Activated CD4-positive, alpha-beta T cell treated with anti-CD3 and anti-CD28 coated beads for 36 hours (primary cell): ENCODE results near the gene RANGAP1. TPM values are rescaled to one million over a fixed set of nuclear protein-coding genes. Genes with fewer than 3 reads are reported as not detected.

Source experiments
- ATAC-seq: fragments of 200-7000 bp; cut with Tn5 transposase; one replicate; pipeline ENCODE4 v1.10.0; 2021; ENCODE audit warnings: mild to moderate bottlenecking, moderate library complexity
- CTCF ChIA-PET: fragments of 350-600 bp; sonication (Branson Sonifier 250); formaldehyde crosslinking; loops from one replicate; lab custom pipeline; 2021; ENCODE audit warnings: antibody characterized with exemption; lab: Charles Lee
- POLR2A ChIA-PET: fragments of 350-600 bp; sonication (Branson Sonifier 250); formaldehyde crosslinking; loops from one replicate; lab custom pipeline; 2021; ENCODE audit warnings: antibody characterized with exemption, inconsistent platforms; lab: Charles Lee
- DNase-seq: peaks from one replicate; pipeline ENCODE4 v3.0.0-alpha.2; 2020
- H3K27ac Mint-ChIP-seq: one replicate; pipeline ENCODE4 v1.8.0; 2021; ENCODE audit warnings: mixed read lengths
- H3K27me3 Mint-ChIP-seq: one replicate; pipeline ENCODE4 v1.8.0; 2021; ENCODE audit warnings: mixed read lengths
- H3K36me3 Mint-ChIP-seq: one replicate; pipeline ENCODE4 v1.8.0; 2021; ENCODE audit warnings: low read depth, mixed read lengths
- H3K4me1 Mint-ChIP-seq: one replicate; pipeline ENCODE4 v1.8.0; 2021; ENCODE audit warnings: mixed read lengths
- H3K4me3 Mint-ChIP-seq: one replicate; pipeline ENCODE4 v1.8.0; 2021; ENCODE audit warnings: mild to moderate bottlenecking, moderate library complexity, mixed read lengths
- H3K9me3 Mint-ChIP-seq: one replicate; pipeline ENCODE4 v1.8.0; 2021; ENCODE audit warnings: low read depth, mixed read lengths
- intact Hi-C, 2 experiments: fragments of 100-400 bp; cut with DNase I in 1 of 2; cut with micrococcal nuclease in 1 of 2; formaldehyde crosslinking; loops; one replicate each; pipeline versions ENCODE4 v1.14.2 to v1.15.1; 2022 to 2024; cut with DNase I, micrococcal nuclease
- total RNA-seq, 2 experiments: library from RNA; stranded (reverse); gene quantifications; one replicate each; pipeline ENCODE4 v1.2.3, GENCODE V29; 2021

RANGAP1 gene
- total RNA-seq, 2 experiments from 2014 or later: 140 to 157 TPM

DNA sequence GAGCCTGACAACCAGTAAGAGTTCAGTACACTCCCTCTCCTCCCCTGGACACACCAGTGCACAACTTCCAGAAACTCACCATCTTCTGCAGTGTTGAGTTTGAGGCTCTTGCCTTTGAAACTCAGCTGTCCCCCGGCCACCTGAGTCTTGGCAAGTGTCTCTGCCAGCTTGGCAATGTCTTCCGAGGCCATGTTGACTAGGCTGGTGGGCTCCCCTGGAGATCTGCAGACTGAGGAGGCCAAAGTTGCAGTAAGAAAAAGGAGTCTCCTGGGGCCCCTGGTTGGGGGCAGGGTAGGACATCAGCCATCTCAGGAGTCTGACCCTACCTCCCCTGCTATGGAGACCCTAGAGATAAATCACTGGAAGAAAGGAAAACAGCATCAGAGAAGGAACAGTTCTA, 5.1 kb downstream of the RANGAP1 start:
- no peak for DNase-seq
- no peaks in the 10 kb centered on the region for H3K27me3 Mint-ChIP-seq
- ATAC-seq: no peak
- POLR2A ChIA-PET: interaction anchor here (1.1 kb wide), 1 partner anchor 25 kb away, joined by 3 read pairs; no protein-coding TSS in a partner anchor
- H3K4me3 Mint-ChIP-seq: no peak overlapping the region
- no peaks in the 10 kb centered on the region for H3K9me3 Mint-ChIP-seq
- intact Hi-C loops: loop anchor here in 1 of 2 experiments (10.0 kb wide), 1 partner anchor 1334 kb away; the partner anchor contains the start of gene POLDIP3
- H3K27ac Mint-ChIP-seq: no peak overlapping the region
- CTCF ChIA-PET: interaction anchor here (1.0 to 1.2 kb wide), 2 partner anchors 15 to 19 kb away, joined by 3 to 4 read pairs; no protein-coding TSS in a partner anchor
- H3K36me3 Mint-ChIP-seq: peaks cover 67% of the 10 kb centered on the region
- peaks cover 30% of the 10 kb centered on the region for H3K4me1 Mint-ChIP-seq

- no peak overlapping the region for H3K4me3 Mint-ChIP-seq
- ATAC-seq: no peak
- H3K36me3 Mint-ChIP-seq: peaks cover 67% of the 10 kb centered on the region
These were observed 5.9 kb downstream of the RANGAP1 start for GRCh38 chr22:41280065-41280464.

GRCh38 chr22:41274856-41275255, 11.1 kb downstream of the RANGAP1 start:
- ChIA-PET POLR2A (no interaction called here), CTCF (no interaction called here)
- Mint-ChIP-seq H3K9me3 (no peaks in the 10 kb centered on the region), H3K4me1 (peaks cover 1% of the 10 kb centered on the region), H3K27me3 (no peaks in the 10 kb centered on the region), H3K4me3 (no peak overlapping the region), H3K27ac (no peak overlapping the region), H3K36me3 (peaks cover 70% of the 10 kb centered on the region)
- ATAC-seq: no peak
- intact Hi-C loops: no loop called here
- no peak for DNase-seq

More at GRCh38 chr22:41280065-41280464, 5.9 kb downstream of the RANGAP1 start:
- H3K27me3 Mint-ChIP-seq: no peaks in the 10 kb centered on the region
- H3K9me3 Mint-ChIP-seq: no peaks in the 10 kb centered on the region
- no peak for DNase-seq
- peaks cover 28% of the 10 kb centered on the region for H3K4me1 Mint-ChIP-seq
- H3K27ac Mint-ChIP-seq: no peak overlapping the region
- ChIA-PET CTCF (no interaction called here), POLR2A (interaction anchor here (0.6 to 1.1 kb wide), 3 partner anchors 24 to 192 kb away, joined by 3 to 5 read pairs (median 3); no protein-coding TSS in a partner anchor)
- intact Hi-C loops: loop anchor here in 1 of 2 experiments (10.0 kb wide), 1 partner anchor 1335 kb away; the partner anchor contains the start of gene POLDIP3

- POLR2A ChIA-PET: interaction anchor here (1.0 kb wide), 1 partner anchor 9 kb away, joined by 3 read pairs; no protein-coding TSS in a partner anchor
- no peaks in the 10 kb centered on the region for H3K27me3 Mint-ChIP-seq
- intact Hi-C loops: no loop called here
These were observed 12.9 kb downstream of the RANGAP1 start for GRCh38 chr22:41273128-41273527.

DNA sequence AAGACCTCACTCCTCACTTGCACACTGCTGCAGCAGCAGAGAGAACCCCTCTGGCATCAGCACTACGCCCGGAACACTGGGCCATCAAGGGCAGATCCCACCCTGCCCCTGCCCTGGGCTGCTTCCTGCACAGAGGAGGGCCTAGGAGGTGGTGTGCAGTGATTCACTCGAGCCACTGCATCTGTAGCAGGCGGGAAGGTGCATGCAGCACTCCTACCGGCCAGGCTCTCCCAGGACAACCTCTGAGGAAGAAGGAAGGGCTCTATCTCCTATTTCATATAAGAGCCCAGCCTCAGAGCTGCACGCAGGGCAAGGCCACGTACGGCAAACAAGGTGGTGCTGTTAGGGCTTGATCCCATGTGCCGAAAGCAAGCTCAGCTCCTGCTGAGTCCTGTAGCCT, 14.2 kb downstream of the RANGAP1 start:
- DNase-seq: no peak
- H3K27ac Mint-ChIP-seq: no peak overlapping the region
- ChIA-PET CTCF (no interaction called here), POLR2A (interaction anchor here (0.7 kb wide), 1 partner anchor 246 kb away, joined by 4 read pairs; no protein-coding TSS in a partner anchor)
- H3K36me3 Mint-ChIP-seq: peaks cover 65% of the 10 kb centered on the region
- H3K9me3 Mint-ChIP-seq: no peaks in the 10 kb centered on the region
- no peak for ATAC-seq
- no peaks in the 10 kb centered on the region for H3K4me1 Mint-ChIP-seq
- intact Hi-C loops: no loop called here
- no peaks in the 10 kb centered on the region for H3K27me3 Mint-ChIP-seq
- H3K4me3 Mint-ChIP-seq: no peak overlapping the region

More at GRCh38 chr22:41273128-41273527, 12.9 kb downstream of the RANGAP1 start:
- Mint-ChIP-seq H3K27ac (no peak overlapping the region), H3K4me3 (no peak overlapping the region), H3K36me3 (peaks cover 65% of the 10 kb centered on the region), H3K9me3 (no peaks in the 10 kb centered on the region), H3K4me1 (peaks cover 1% of the 10 kb centered on the region)
- CTCF ChIA-PET: no interaction called here
- ATAC-seq: no peak
- no peak for DNase-seq

DNA sequence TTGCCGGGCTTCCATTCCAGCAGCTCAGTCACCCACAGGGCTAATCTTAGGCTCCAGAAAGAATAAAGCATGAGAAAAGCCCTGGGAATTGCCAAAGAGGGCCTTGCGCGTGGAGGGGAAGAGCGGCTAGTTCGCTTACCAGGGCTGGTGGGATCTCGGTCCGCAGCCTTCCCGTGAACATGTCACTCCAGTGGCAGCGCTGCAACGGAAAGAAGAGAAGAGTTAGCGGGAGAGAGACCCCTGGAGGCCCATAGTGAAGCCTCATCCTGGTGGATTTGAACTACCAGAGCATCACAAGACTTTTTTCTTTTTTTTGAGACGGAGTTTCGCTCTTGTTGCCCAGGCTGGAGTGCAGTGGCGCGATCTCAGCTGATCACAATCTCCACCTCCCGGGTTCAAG, 18.0 kb downstream of the RANGAP1 start:
- intact Hi-C loops: no loop called here
- POLR2A ChIA-PET: interaction anchor here (0.8 kb wide), 1 partner anchor 832 kb away, joined by 3 read pairs; no protein-coding TSS in a partner anchor
- Mint-ChIP-seq H3K27ac (no peak overlapping the region), H3K9me3 (no peaks in the 10 kb centered on the region), H3K4me1 (no peaks in the 10 kb centered on the region), H3K4me3 (no peak overlapping the region), H3K27me3 (no peaks in the 10 kb centered on the region), H3K36me3 (peaks cover 55% of the 10 kb centered on the region)
- ATAC-seq (no peak), DNase-seq (no peak)
- CTCF ChIA-PET: no interaction called here

DNA sequence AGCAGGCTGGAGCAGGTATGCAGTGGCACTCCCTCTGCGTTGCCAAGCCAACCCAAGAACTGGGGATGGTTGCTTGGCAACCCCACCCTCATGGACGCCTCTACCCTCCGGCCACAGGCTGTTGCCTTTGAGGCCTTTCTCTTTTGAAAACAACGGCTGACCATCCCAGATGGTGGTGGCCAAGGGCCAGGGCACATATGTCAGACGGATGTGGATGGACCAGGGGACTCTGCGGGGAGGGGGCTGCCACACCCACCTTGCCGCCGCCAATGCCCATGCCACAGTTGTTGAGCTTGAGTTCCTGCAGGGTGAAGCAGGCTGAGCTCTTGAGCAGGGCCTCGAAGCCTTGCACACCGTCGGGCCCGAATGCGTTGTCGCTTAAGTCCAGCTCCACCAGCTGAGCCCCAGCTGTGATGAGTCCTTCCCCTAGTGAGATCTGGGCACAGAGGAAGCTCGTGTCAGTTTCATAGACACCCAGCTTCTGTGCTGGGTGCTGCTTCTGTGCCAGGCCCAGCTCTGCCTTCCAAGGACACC, 21.5 kb downstream of the RANGAP1 start:
- intact Hi-C loops: no loop called here
- ChIA-PET CTCF (no interaction called here), POLR2A (interaction anchor here (0.8 kb wide), 1 partner anchor 9 kb away, joined by 3 read pairs; no protein-coding TSS in a partner anchor)
- Mint-ChIP-seq H3K4me3 (no peak overlapping the region), H3K27me3 (no peaks in the 10 kb centered on the region), H3K27ac (no peak overlapping the region), H3K9me3 (no peaks in the 10 kb centered on the region), H3K4me1 (no peaks in the 10 kb centered on the region), H3K36me3 (peaks cover 56% of the 10 kb centered on the region)
- DNase-seq: no peak
- ATAC-seq: no peak

GRCh38 chr22:41263704-41264103, 22.3 kb downstream of the RANGAP1 start:
- Mint-ChIP-seq H3K4me3 (no peak overlapping the region), H3K4me1 (no peaks in the 10 kb centered on the region), H3K36me3 (peaks cover 58% of the 10 kb centered on the region), H3K27ac (no peak overlapping the region), H3K9me3 (no peaks in the 10 kb centered on the region), H3K27me3 (no peaks in the 10 kb centered on the region)
- DNase-seq (no peak), ATAC-seq (no peak)
- intact Hi-C loops: no loop called here
- POLR2A ChIA-PET: no interaction called here
- CTCF ChIA-PET: interaction anchor here (0.6 kb wide), 1 partner anchor 340 kb away, joined by 3 read pairs; no protein-coding TSS in a partner anchor

- peaks cover 53% of the 10 kb centered on the region for H3K36me3 Mint-ChIP-seq
- no peak overlapping the region for H3K27ac Mint-ChIP-seq
- H3K4me1 Mint-ChIP-seq: no peaks in the 10 kb centered on the region
- H3K27me3 Mint-ChIP-seq: no peaks in the 10 kb centered on the region
- ChIA-PET CTCF (interaction anchor here (0.8 to 1.4 kb wide), 3 partner anchors 43 to 340 kb away, joined by 3 read pairs; no protein-coding TSS in a partner anchor), POLR2A (no interaction called here)
- no peak for DNase-seq
- intact Hi-C loops: no loop called here
- no peak overlapping the region for H3K4me3 Mint-ChIP-seq
- no peak for ATAC-seq
- H3K9me3 Mint-ChIP-seq: no peaks in the 10 kb centered on the region
These were observed 23.7 kb downstream of the RANGAP1 start for GRCh38 chr22:41262250-41262765.

DNA sequence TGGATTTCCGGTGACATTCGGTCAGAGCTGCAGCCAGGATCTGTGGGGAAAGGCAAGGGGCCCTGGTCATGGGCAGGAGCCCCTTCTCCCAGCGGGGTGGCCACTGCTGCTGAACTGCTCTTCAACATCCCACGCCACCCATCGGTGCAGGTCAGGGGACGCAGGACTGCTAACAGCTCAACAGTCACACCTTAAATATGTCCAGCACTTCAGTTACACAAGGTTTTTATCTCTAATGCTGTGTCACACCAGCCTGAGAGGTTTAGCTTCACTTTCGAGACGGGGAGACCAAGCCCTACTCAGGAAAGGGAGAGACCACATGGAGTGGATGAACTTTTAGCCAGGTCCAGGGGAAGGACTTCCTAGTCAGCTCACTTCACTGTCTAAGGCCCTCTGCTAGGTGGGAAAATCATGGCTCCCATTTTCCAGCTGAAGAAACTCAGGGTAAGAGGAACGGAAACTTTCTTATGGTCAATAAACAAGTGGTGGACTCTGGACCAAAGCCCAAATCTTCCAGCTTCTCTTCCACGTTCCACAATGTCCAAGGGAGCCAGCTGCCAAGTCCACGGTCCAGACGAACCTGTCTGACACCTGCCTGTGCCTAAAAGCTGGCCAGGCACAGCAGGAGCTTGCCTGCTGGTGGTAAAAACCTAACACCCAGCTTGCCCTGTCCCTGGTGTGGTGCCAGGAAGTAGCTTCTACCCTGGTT, 24.3 kb downstream of the RANGAP1 start:
- Mint-ChIP-seq H3K9me3 (no peaks in the 10 kb centered on the region), H3K36me3 (peaks cover 57% of the 10 kb centered on the region), H3K4me3 (no peak overlapping the region), H3K27me3 (no peaks in the 10 kb centered on the region), H3K27ac (no peak overlapping the region), H3K4me1 (no peaks in the 10 kb centered on the region)
- ATAC-seq: no peak
- DNase-seq: no peak
- CTCF ChIA-PET: interaction anchor here (0.7 to 1.4 kb wide), 4 partner anchors 20 to 339 kb away, joined by 3 read pairs; no protein-coding TSS in a partner anchor
- POLR2A ChIA-PET: interaction anchor here (0.5 kb wide), 1 partner anchor 21 kb away, joined by 4 read pairs; no protein-coding TSS in a partner anchor
- intact Hi-C loops: no loop called here

DNA sequence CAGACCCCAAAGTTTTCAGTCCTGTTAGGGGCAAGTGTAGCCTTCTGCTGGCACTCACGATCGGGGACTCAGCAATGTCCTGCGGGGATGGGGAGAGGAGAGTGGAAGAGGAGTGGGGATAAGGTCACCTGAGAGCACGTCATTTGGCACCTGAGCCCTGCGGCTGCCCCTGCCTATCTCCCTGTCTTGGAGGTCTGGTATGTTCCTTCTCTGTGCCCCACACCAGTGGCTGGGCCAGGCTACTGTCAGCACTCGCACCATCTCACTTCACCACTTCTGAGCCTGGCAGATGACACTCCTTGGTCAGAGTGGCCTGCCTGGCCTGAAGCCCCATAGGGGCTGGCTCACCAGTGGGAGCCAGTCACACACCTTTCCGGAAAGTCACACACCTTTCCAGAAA, 25.1 kb downstream of the RANGAP1 start:
- Mint-ChIP-seq H3K4me3 (no peak overlapping the region), H3K36me3 (peaks cover 54% of the 10 kb centered on the region), H3K4me1 (no peaks in the 10 kb centered on the region), H3K27ac (no peak overlapping the region), H3K9me3 (no peaks in the 10 kb centered on the region), H3K27me3 (no peaks in the 10 kb centered on the region)
- intact Hi-C loops: no loop called here
- DNase-seq (no peak), ATAC-seq (no peak)
- POLR2A ChIA-PET: no interaction called here
- CTCF ChIA-PET: interaction anchor here (0.7 to 1.4 kb wide), 2 partner anchors 21 to 338 kb away, joined by 3 read pairs; no protein-coding TSS in a partner anchor
